IMR-90 (cell line): Measurements from ENCODE around the gene LDLRAD3. TPM values are rescaled to one million over a fixed set of nuclear protein-coding genes. Genes with fewer than 3 reads are reported as not detected.

Experiments used
- ATAC-seq: fragments of 200-7000 bp; cut with Tn5 transposase; 2 replicates; pipeline ENCODE4 v1.9.1; 2020; ENCODE audit warnings: low read depth, mild to moderate bottlenecking, moderate library complexity
- BruUV-seq: library from RNA; stranded (reverse); fragments of 400-500 nt; replicated peaks from 2 replicates; lab custom pipeline; 2021; lab: Mats Ljungman, UMichigan
- CTCF ChIA-PET: fragments of 300-600 bp; formaldehyde crosslinking; extraction: SDS; loops from one replicate; lab custom pipeline; 2021; ENCODE audit warnings: antibody characterized with exemption; lab: Yijun Ruan, JAX
- POLR2A ChIA-PET: fragments of 300-600 bp; sonication (Branson Sonifier 250); formaldehyde crosslinking; loops from one replicate; lab custom pipeline; 2022; ENCODE audit warnings: antibody characterized with exemption; ENCODE audit not compliant: unreplicated experiment; lab: Charles Lee
- DNase-seq: peaks from one replicate; pipeline ENCODE4 v3.0.0; 2013
- H2AFZ ChIP-seq: replicated peaks from 2 replicates; pipeline ENCODE3; 2013; ENCODE audit warnings: low read length, mild to moderate bottlenecking; ENCODE audit not compliant: poor library complexity
- H2AK5ac ChIP-seq: 2 replicates; pipeline ENCODE4 v1.6.1; 2013; ENCODE audit warnings: low read depth, low read length, inconsistent platforms
- H2AK9ac ChIP-seq: replicated peaks from 2 replicates; pipeline ENCODE3; 2013; ENCODE audit warnings: mild to moderate bottlenecking, low read depth, low read length, moderate library complexity; ENCODE audit not compliant: poor library complexity
- H2BK120ac ChIP-seq: 2 replicates; pipeline ENCODE4 v1.6.1; 2013; ENCODE audit warnings: low read depth, low read length, inconsistent platforms
- H2BK15ac ChIP-seq: 3 replicates; pipeline ENCODE4 v1.6.1; 2013; ENCODE audit warnings: low read depth, low read length, inconsistent platforms
- H2BK20ac ChIP-seq: 2 replicates; pipeline ENCODE4 v1.6.1; 2013; ENCODE audit warnings: low read depth, mild to moderate bottlenecking, inconsistent platforms, low read length, moderate library complexity
- H2BK5ac ChIP-seq: 2 replicates; pipeline ENCODE4 v1.6.1; 2013; ENCODE audit warnings: mild to moderate bottlenecking, low read depth, low read length, inconsistent platforms; ENCODE audit not compliant: poor library complexity, severe bottlenecking
- H3K14ac ChIP-seq: replicated peaks from 2 replicates; pipeline ENCODE4 v1.6.1; 2013; ENCODE audit warnings: low read depth, low read length, inconsistent platforms
- H3K18ac ChIP-seq: 2 replicates; pipeline ENCODE4 v1.6.1; 2013; ENCODE audit warnings: low read depth, low read length, control low read depth
- H3K23ac ChIP-seq: 2 replicates; pipeline ENCODE4 v1.6.1; 2013; ENCODE audit warnings: low read depth, low read length, inconsistent platforms
- H3K27ac ChIP-seq: 2 replicates; pipeline ENCODE4 v1.5.1; 2013; ENCODE audit warnings: mild to moderate bottlenecking, control low read depth, low read length; ENCODE audit not compliant: insufficient read depth
- H3K27me3 ChIP-seq: 2 replicates; pipeline ENCODE4 v1.6.1; 2013; ENCODE audit warnings: low read length; ENCODE audit not compliant: control insufficient read depth, insufficient read depth
- H3K36me3 ChIP-seq: 2 replicates; pipeline ENCODE4 v1.6.1; 2013; ENCODE audit warnings: low read length, mixed read lengths; ENCODE audit not compliant: control insufficient read depth, insufficient read depth
- H3K4ac ChIP-seq: 2 replicates; pipeline ENCODE4 v1.6.1; 2013; ENCODE audit warnings: low read depth, low read length, inconsistent platforms
- H3K4me1 ChIP-seq: 2 replicates; pipeline ENCODE4 v1.6.1; 2013; ENCODE audit warnings: low read length, mixed read lengths; ENCODE audit not compliant: control insufficient read depth, insufficient read depth
- H3K4me2 ChIP-seq: 2 replicates; pipeline ENCODE4 v1.6.1; 2013; ENCODE audit warnings: low read depth, mild to moderate bottlenecking, control low read depth, low read length, moderate library complexity
- H3K4me3 ChIP-seq: 2 replicates; pipeline ENCODE4 v1.5.1; 2013; ENCODE audit warnings: low read depth, mild to moderate bottlenecking, control low read depth, low read length, moderate library complexity; ENCODE audit not compliant: insufficient read depth
- H3K56ac ChIP-seq: 2 replicates; pipeline ENCODE4 v1.6.1; 2013; ENCODE audit warnings: low read length, inconsistent platforms; ENCODE audit not compliant: insufficient read depth; ENCODE audit errors: extremely low read depth
- H3K79me1 ChIP-seq, 2 experiments: 2 replicates each; pipeline ENCODE4 v1.6.1; 2013; ENCODE audit warnings: low read length in 2 of 2, inconsistent platforms in 1 of 2, low read depth in 1 of 2
- H3K9ac ChIP-seq: 2 replicates; pipeline ENCODE4 v1.6.1; 2013; ENCODE audit warnings: low read depth, low read length, control low read depth
- H3K9me1 ChIP-seq: 2 replicates; pipeline ENCODE4 v1.6.1; 2013; ENCODE audit warnings: low read length, inconsistent platforms; ENCODE audit not compliant: insufficient read depth
- H3K9me3 ChIP-seq: 2 replicates; pipeline ENCODE4 v1.6.1; 2013; ENCODE audit warnings: low read length; ENCODE audit not compliant: control insufficient read depth, insufficient read depth
- H4K20me1 ChIP-seq: 2 replicates; pipeline ENCODE4 v1.6.1; 2013; ENCODE audit warnings: low read length, inconsistent platforms; ENCODE audit not compliant: insufficient read depth
- H4K5ac ChIP-seq: 2 replicates; pipeline ENCODE4 v1.6.1; 2013; ENCODE audit warnings: mild to moderate bottlenecking, low read depth, low read length, control low read depth
- H4K8ac ChIP-seq, 2 experiments: 2 replicates each; pipeline ENCODE4 v1.6.1; 2013; ENCODE audit warnings: low read depth in 2 of 2, low read length in 2 of 2, control low read depth in 1 of 2, inconsistent platforms in 1 of 2
- H4K91ac ChIP-seq: 2 replicates; pipeline ENCODE4 v1.6.1; 2013; ENCODE audit warnings: low read depth, low read length, inconsistent platforms; ENCODE audit not compliant: insufficient read depth
- CEBPB ChIP-seq: IDR thresholded peaks from 2 replicates; pipeline ENCODE4 v1.6.1; 2012; ENCODE audit warnings: low read depth, low read length, improper control_type of control experiment
- MAFK ChIP-seq: IDR thresholded peaks from 2 replicates; pipeline ENCODE4 v1.6.1; 2012; ENCODE audit warnings: low read depth, low read length, improper control_type of control experiment
- MXI1 ChIP-seq: IDR thresholded peaks from 2 replicates; pipeline ENCODE4 v1.6.1; 2012; ENCODE audit warnings: low read depth, mild to moderate bottlenecking, low read length, moderate library complexity, borderline replicate concordance
- NFE2L2 ChIP-seq: fragments of 150-350 bp; IDR thresholded peaks from 2 replicates; pipeline ENCODE4 v1.6.1; 2016; ENCODE audit warnings: low read depth, mild to moderate bottlenecking, low read length
- RAD21 ChIP-seq: IDR thresholded peaks from 2 replicates; pipeline ENCODE4 v1.6.1; 2012; ENCODE audit warnings: low read length, improper control_type of control experiment
- SMC3 ChIP-seq: fragments of 150-350 bp; IDR thresholded peaks from 2 replicates; pipeline ENCODE4 v1.6.1; 2016; ENCODE audit warnings: low read depth, mild to moderate bottlenecking, antibody characterized with exemption, low read length, moderate library complexity
- WGBS, 2 experiments: methylation state at CpG; one replicate each; pipeline versions ENCODE4 v1.1.5 to v1.1.7; 2013; ENCODE audit warnings: missing lambda C conversion rate in 2 of 2; ENCODE audit not compliant: insufficient read length in 1 of 2; ENCODE audit errors: extremely low coverage in 2 of 2; 5-methylcytosine and 5-hydroxymethylcytosine counted together
- dilution Hi-C: fragments of 300-500 bp; cut with HindIII; formaldehyde crosslinking; loops from one replicate; pipeline ENCODE4 v1.14.3; 2018; ENCODE audit warnings: low sequenced_read_pairs; ENCODE audit not compliant: unreplicated experiment
- in situ Hi-C: fragments of 300-500 bp; cut with MboI; formaldehyde crosslinking; loops from 3 replicates; pipeline ENCODE4 v1.14.3; 2019; ENCODE audit warnings: low sequenced_read_pairs, inconsistent platforms, mixed read lengths
- intact Hi-C: fragments of 100-400 bp; cut with micrococcal nuclease; formaldehyde crosslinking; loops from 2 replicates; pipeline ENCODE4 v1.10.0; 2022
- polyA plus RNA-seq, 3 experiments: library from polyadenylated mRNA; depleted of rRNA; stranded (reverse); fragments of >200 nt; gene quantifications; 2 replicates each; pipeline ENCODE4 v1.2.3, GENCODE V29; 2012; ENCODE audit warnings: low replicate concordance in 1 of 3
- total RNA-seq: library from RNA; depleted of rRNA; stranded (reverse); fragments of >200 nt; gene quantifications from 2 replicates; pipeline ENCODE4 v1.2.3, GENCODE V29; 2012
- TF ChIP-seq, protein P1 (sequence below): fragments of 150-350 bp; IDR thresholded peaks from 2 replicates; pipeline ENCODE4 v1.6.1; 2016; ENCODE audit warnings: low read depth, mild to moderate bottlenecking, low read length, moderate library complexity, borderline replicate concordance

Gene LDLRAD3
- total and polyA plus RNA-seq, 2 of the 4 experiments (the other 2 are of a cell fraction): 2.7 to 6.4 TPM

DNA sequence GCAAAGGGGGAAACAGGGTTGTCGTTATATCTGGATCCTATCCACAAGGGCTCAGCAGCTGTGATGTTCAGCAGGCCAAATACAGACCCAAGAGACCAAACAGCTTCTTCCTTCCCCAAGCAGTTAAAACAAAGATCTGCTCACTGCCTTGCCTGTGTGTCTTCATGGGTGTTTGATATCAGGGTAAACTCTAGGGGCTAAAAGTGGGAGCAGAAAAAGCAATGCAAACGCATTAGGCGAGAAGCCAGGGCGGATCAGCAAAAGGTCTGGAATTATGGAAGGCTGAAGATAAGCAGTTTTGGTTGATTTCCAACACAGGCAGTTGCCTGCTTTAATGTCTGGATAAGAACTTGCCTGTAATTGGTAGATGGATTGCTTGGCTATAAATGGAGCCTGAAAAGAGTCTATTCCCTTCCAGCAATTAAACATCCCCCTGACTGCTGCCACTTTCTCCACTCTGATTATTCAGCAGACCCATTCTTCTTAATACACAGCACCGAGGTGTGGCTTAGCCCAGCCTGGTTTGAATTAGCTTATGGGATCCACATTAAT is 219.1 kb downstream of the LDLRAD3 start:
- H3K56ac ChIP-seq: no peak overlapping the region
- TF ChIP-seq SMC3: no peak
- TF ChIP-seq, protein P1, sequence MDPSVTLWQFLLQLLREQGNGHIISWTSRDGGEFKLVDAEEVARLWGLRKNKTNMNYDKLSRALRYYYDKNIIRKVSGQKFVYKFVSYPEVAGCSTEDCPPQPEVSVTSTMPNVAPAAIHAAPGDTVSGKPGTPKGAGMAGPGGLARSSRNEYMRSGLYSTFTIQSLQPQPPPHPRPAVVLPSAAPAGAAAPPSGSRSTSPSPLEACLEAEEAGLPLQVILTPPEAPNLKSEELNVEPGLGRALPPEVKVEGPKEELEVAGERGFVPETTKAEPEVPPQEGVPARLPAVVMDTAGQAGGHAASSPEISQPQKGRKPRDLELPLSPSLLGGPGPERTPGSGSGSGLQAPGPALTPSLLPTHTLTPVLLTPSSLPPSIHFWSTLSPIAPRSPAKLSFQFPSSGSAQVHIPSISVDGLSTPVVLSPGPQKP: no peak
- no peak for TF ChIP-seq RAD21
- no peak for TF ChIP-seq MXI1
- no peak for TF ChIP-seq MAFK
- no peak for TF ChIP-seq CEBPB
- no peak for TF ChIP-seq NFE2L2
- no peak overlapping the region for H3K9ac ChIP-seq
- no peak overlapping the region for H4K5ac ChIP-seq
- H2AK5ac ChIP-seq: no peak overlapping the region
- no peak overlapping the region for H2BK5ac ChIP-seq
- peaks cover 1% of the 10 kb centered on the region; the same call in 1 of the 2 replicates for H3K4me1 ChIP-seq
- dilution Hi-C loops (no loop called here), intact Hi-C loops (no loop called here), in situ Hi-C loops (no loop called here)
- no peak overlapping the region for H3K4me3 ChIP-seq
- no peak overlapping the region for H2BK20ac ChIP-seq
- H3K27me3 ChIP-seq: no peaks in the 10 kb centered on the region
- H3K18ac ChIP-seq: no peak overlapping the region
- no TSS peak for BruUV-seq
- no peak overlapping the region for H3K23ac ChIP-seq
- no peaks in the 10 kb centered on the region for H3K79me1 ChIP-seq
- H3K36me3 ChIP-seq: no peaks in the 10 kb centered on the region
- H3K9me3 ChIP-seq: no peaks in the 10 kb centered on the region
- H3K9me1 ChIP-seq: no peaks in the 10 kb centered on the region; the same call in 1 of the 2 replicates
- no peak overlapping the region for H3K4me2 ChIP-seq
- no peak overlapping the region for H3K27ac ChIP-seq
- no peak overlapping the region for H4K8ac ChIP-seq
- no peak overlapping the region for H2BK15ac ChIP-seq
- no peak overlapping the region for H3K4ac ChIP-seq
- DNase-seq (no peak), ATAC-seq (no peak)
- WGBS, 2 experiments: no CpG with 5 or more reads among the region's 5 CpGs
- no peak overlapping the region for H2AK9ac ChIP-seq
- ChIA-PET CTCF (interaction anchor here (0.7 to 1.3 kb wide), 3 partner anchors 9 to 341 kb away, joined by 3 read pairs; no protein-coding TSS in a partner anchor), POLR2A (no interaction called here)
- 0 out of 2 replicates have a peak, but pooled peaks cover 3% of the 10 kb centered on the region for H4K20me1 ChIP-seq
- H4K91ac ChIP-seq: no peak overlapping the region
- H3K14ac ChIP-seq: no peak overlapping the region
- no peak overlapping the region for H2BK120ac ChIP-seq
- no peak overlapping the region for H2AFZ ChIP-seq
